GM10248 (cell line): ENCODE data around the gene POLR3H.

ENCODE experiments used
- CTCF ChIA-PET: fragments of 300-600 bp; sonication (Branson Sonifier 250); formaldehyde crosslinking; extraction: SDS; loops from one replicate; lab custom pipeline; 2021; ENCODE audit warnings: antibody characterized with exemption; lab: Yijun Ruan, JAX
- POLR2A ChIA-PET: fragments of 350-650 bp; sonication (Branson Sonifier 250); formaldehyde crosslinking; extraction: SDS; loops from one replicate; lab custom pipeline; 2020; ENCODE audit warnings: antibody characterized with exemption; lab: Yijun Ruan, JAX
- DNase-seq: peaks from one replicate; pipeline ENCODE4 v3.0.0; 2012; ENCODE audit errors: extremely low spot score
- TF ChIP-seq, protein P1 (sequence below): IDR thresholded peaks from 2 replicates; pipeline ENCODE4 v1.5.1; 2012; ENCODE audit warnings: mild to moderate bottlenecking, low read depth; ENCODE audit errors: extremely low read depth, missing control alignments, control extremely low read depth

POLR3H gene

DNA sequence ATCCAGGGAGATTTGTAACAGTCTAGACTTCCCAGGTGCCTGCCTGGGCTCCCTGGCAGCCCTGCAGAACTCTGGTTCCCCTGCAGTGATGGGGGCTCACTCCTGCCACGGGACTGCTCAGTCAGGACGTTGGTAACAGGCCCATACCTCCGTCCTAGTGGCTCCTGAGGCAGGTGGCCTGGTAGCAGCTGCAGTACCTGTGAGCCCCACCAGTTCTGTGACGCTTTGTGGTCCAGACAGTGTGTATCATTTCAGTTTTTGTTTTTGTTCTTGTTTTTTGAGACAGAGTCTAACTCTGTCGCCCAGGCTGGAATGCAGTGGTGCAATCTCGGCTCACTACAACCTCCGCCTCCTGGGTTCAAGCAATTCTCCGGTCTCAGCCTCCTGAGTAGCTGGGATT is 27.8 kb downstream of the POLR3H start:
- TF ChIP-seq, protein P1, sequence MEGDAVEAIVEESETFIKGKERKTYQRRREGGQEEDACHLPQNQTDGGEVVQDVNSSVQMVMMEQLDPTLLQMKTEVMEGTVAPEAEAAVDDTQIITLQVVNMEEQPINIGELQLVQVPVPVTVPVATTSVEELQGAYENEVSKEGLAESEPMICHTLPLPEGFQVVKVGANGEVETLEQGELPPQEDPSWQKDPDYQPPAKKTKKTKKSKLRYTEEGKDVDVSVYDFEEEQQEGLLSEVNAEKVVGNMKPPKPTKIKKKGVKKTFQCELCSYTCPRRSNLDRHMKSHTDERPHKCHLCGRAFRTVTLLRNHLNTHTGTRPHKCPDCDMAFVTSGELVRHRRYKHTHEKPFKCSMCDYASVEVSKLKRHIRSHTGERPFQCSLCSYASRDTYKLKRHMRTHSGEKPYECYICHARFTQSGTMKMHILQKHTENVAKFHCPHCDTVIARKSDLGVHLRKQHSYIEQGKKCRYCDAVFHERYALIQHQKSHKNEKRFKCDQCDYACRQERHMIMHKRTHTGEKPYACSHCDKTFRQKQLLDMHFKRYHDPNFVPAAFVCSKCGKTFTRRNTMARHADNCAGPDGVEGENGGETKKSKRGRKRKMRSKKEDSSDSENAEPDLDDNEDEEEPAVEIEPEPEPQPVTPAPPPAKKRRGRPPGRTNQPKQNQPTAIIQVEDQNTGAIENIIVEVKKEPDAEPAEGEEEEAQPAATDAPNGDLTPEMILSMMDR: no peak
- no peak for DNase-seq
- CTCF ChIA-PET: interaction anchor here (0.7 to 6.4 kb wide), 14 partner anchors 10 to 594 kb away, joined by 3 to 109 read pairs (median 13); partner anchors contain the start of genes ACO2, PHF5A and TOB2
- POLR2A ChIA-PET: no interaction called here

DNA sequence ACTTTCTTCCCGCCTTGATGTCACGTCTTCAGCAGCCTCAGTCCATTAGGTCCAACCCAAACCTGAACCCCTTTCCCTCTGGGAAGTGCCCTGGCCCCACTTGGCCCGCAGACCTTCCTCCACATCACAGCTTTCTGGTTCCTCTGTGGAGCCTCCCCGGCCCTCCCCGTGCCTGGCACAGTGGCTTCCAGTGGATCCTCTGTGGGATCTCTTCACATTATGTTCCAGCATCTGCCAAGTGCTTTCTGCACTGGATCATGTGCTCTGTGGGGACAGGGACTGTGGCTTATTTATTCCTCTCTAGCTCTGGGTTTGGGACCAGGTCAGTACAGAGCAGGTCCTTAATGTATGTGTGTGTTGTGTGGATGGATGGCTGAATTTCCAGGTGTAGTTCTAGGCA is 30.9 kb downstream of the POLR3H start:
- ChIA-PET POLR2A (interaction anchor here (0.8 kb wide), 1 partner anchor 66 kb away, joined by 3 read pairs; the partner anchor contains the start of gene TOB2), CTCF (interaction anchor here (1.0 to 6.4 kb wide), 5 partner anchors 13 to 110 kb away, joined by 3 to 55 read pairs (median 5); no protein-coding TSS in a partner anchor)
- no peak for DNase-seq
- TF ChIP-seq, protein P1: no peak

DNA sequence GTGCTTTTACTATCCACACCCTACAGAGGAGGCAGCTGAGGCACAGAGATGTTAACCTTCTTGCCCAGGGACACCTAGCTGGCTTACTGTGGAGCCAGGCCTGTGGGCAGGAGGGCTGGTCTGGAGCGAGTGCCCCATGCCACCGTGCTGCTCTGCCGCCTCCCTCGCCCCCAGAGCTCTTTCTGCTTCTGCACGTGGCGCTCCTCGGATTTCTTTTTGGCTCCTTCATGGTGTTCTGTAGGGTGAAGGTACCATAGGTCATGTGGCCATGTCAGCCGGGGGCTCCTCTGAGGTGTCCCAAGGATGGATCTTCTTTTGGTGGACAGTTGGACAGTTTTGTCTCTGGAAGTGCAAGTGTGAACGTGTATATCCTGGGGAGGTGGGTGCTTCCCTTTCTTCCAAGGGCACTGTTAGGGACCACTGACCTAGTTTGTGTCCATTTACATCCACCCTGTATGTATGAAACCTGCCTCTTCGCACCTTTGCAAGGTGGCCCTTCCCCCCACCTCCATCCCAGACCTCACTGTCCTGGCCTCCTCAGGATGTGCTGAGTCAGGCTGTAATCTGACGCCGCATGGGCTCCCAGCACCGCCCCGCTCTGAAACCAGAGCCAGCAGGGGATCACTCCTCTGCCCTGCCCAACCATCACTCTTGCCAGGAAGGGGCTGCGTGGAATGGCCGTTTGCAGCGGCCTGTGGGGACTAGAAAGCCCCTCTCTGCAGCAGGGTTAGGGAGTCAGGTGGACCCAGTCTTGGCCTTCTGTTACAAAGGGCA is 31.7 kb downstream of the POLR3H start:
- TF ChIP-seq, protein P1: no peak
- POLR2A ChIA-PET: interaction anchor here (0.6 kb wide), 1 partner anchor 17 kb away, joined by 4 read pairs; no protein-coding TSS in a partner anchor
- no peak for DNase-seq
- CTCF ChIA-PET: interaction anchor here (1.0 to 3.2 kb wide), 3 partner anchors 14 to 110 kb away, joined by 3 to 18 read pairs (median 5); no protein-coding TSS in a partner anchor

DNA sequence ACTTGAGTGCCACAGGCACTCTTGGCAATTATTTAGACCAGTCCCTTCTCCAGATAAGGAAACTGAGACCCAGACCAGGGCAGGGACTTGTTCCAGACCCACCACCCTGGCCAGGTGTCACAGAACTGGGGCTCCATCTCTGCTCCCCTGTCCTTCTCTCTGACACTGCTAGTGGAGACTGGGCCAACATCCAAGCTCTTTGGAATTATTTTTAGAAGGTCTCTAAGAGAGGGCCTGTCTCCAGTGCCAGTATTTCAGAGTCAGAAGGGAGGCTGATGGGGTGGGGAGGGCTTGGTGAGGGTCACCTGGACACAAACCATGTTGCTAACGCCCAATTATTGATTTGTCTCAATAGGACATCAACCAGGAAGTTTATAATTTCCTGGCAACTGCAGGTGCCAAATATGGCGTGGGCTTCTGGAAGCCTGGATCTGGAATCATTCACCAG is 32.7 kb downstream of the POLR3H start:
- ChIA-PET POLR2A (no interaction called here), CTCF (no interaction called here)
- DNase-seq: no peak
- TF ChIP-seq, protein P1: no peak

DNA sequence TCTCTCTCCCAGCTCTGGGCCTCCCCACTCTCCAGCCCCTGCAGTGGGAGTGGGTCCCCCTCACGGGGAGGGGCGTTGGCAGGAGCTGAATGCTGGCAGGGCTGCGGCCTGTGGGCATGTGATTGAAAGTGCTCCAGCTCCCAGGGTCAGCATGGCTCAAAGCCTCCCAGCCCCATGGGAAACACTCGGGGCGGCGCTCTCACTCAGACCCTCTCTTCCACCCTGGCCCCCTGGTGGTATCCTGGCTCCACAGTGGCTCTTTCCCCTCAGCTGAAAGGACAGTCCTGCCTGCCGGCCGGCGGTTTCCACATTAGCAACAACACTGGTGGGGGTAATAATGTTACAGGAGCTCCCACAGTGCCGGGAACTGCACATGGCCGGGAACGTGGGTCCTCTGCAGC is 35.5 kb downstream of the POLR3H start:
- DNase-seq: no peak
- CTCF ChIA-PET: interaction anchor here (0.8 to 2.6 kb wide), 3 partner anchors 9 to 18 kb away, joined by 3 to 10 read pairs (median 5); no protein-coding TSS in a partner anchor
- TF ChIP-seq, protein P1: no peak
- POLR2A ChIA-PET: interaction anchor here (0.6 kb wide), 2 partner anchors 41 to 588 kb away, joined by 3 to 5 read pairs; no protein-coding TSS in a partner anchor

DNA sequence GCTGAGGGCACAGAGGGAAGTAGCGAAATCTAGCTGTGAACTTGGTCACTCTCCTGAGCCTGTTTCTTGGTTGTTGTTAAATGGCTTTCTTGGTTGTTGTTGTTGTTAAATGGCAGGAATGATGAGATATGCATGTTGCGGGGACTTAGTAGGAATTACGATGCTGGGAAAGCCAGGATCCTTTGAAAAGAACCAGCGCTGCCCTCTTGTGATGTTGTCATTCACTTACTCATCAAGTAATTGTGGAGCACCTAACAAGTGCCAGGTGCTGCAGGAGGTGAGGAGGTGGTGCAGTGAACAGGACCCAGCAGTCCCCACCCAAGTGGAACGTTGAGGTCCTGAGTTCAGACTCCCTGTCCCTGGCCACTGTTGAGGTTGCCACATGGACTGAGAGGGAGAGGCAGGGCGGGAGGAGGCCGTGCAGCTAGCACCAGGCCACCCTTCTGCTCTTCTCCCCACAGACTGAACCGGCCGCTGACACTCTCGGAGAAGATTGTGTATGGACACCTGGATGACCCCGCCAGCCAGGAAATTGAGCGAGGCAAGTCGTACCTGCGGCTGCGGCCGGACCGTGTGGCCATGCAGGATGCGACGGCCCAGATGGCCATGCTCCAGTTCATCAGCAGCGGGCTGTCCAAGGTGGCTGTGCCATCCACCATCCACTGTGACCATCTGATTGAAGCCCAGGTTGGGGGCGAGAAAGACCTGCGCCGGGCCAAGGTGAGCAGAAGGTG is 36.8 kb downstream of the POLR3H start:
- ChIA-PET CTCF (interaction anchor here (1.2 to 2.9 kb wide), 2 partner anchors 10 to 11 kb away, joined by 4 to 14 read pairs; no protein-coding TSS in a partner anchor), POLR2A (interaction anchor here (0.5 to 1.3 kb wide), 2 partner anchors 61 to 560 kb away, joined by 3 to 7 read pairs; partner anchors contain the start of gene TOB2)
- DNase-seq: no peak
- TF ChIP-seq, protein P1: no peak
